Right lobe of liver (tissue), 6 donors: ENCODE data around the gene ARL15. TPM values are rescaled to one million over a fixed set of nuclear protein-coding genes. Genes with fewer than 3 reads are reported as not detected.

Source experiments
- ATAC-seq, 4 donors: fragments of 200-7000 bp; cut with Tn5 transposase; one replicate each; pipeline ENCODE4 v1.9.1; 2020; ENCODE audit warnings: mild to moderate bottlenecking in 4 of 4, moderate library complexity in 4 of 4
- DNase-seq, 3 donors: peaks; one replicate each; pipeline ENCODE4 v3.0.0-alpha.2; 2020
- H3K27ac ChIP-seq, 3 donors: fragments of 200-600 bp; one replicate each; pipeline ENCODE4 v1.8.0; 2022
- H3K27me3 ChIP-seq, 2 donors: fragments of 200-600 bp; one replicate each; pipeline ENCODE4 v1.8.0; 2022
- H3K36me3 ChIP-seq, 4 donors: fragments of 200-600 bp; sonication (generic) in 1 of 4; one replicate each; pipeline versions ENCODE4 v1.5.1 to v1.8.0; 2017 to 2022; ENCODE audit warnings: control low read depth in 1 of 4
- H3K4me1 ChIP-seq, 4 donors: fragments of 200-600 bp; sonication (generic) in 1 of 4; one replicate each; pipeline versions ENCODE4 v1.5.1 to v1.8.0; 2017 to 2022; ENCODE audit warnings: control low read depth in 1 of 4
- H3K4me3 ChIP-seq, 3 donors: fragments of 200-600 bp; one replicate each; pipeline ENCODE4 v1.8.0; 2022
- H3K9me3 ChIP-seq, 4 donors: fragments of 200-600 bp; sonication (generic) in 1 of 4; one replicate each; pipeline versions ENCODE4 v1.5.1 to v1.8.0; 2017 to 2022; ENCODE audit warnings: control low read depth in 1 of 4
- POLR2A ChIP-seq: fragments of 450-650 bp; IDR thresholded peaks from one replicate; pipeline ENCODE4 v1.6.1; 2017; ENCODE audit warnings: antibody characterized with exemption, mild to moderate bottlenecking
- WGBS: methylation state at CpG from one replicate; pipeline ENCODE4 v1.1.6; 2018; ENCODE audit warnings: low coverage, low lambda C conversion rate; ENCODE audit not compliant: insufficient coverage; ENCODE audit errors: missing lambda C conversion rate; 5-methylcytosine and 5-hydroxymethylcytosine counted together
- intact Hi-C, 2 donors: fragments of 100-400 bp; cut with DNase I; formaldehyde crosslinking; loops; one replicate each; pipeline versions ENCODE4 v1.11.2 to v1.14.1; 2022
- total RNA-seq, 6 experiments: library from RNA; depleted of rRNA in 2 of 6; stranded (reverse); fragments of >200 nt in 2 of 6; fragmentation: NEBNext Ultra II Directional in 3 of 6; extraction: Animal tissue kit (Norgen Biotek cat#: 25700) in 3 of 6; gene quantifications; one replicate each; pipeline versions ENCODE4 v1.1.0 to v1.2.4, GENCODE V29; 2016 to 2023
- TF ChIP-seq, protein P1 (sequence below), 4 donors: fragments of 200-600 bp in 3 of 4; fragments of 450-650 bp in 1 of 4; IDR thresholded peaks; one replicate each; pipeline versions ENCODE4 v1.5.1 to v1.8.0; 2016 to 2022; ENCODE audit warnings: antibody characterized with exemption in 4 of 4, mild to moderate bottlenecking in 2 of 4
- donor health status: DM: no; HTN: yes; CAD: no.
- donor health status: DM: no; HTN: no; CAD: no.
- donor health status: DM: no; HTN: no; CAD: no.
- donor health status: DM: no; HTN: yes; CAD: no.
- donor health status: DM: no; HTN: yes; CAD: no.

Gene ARL15
- total RNA-seq, 6 experiments from 2014 or later, result 6.3 to 16.5 (median 9.6) TPM

DNA sequence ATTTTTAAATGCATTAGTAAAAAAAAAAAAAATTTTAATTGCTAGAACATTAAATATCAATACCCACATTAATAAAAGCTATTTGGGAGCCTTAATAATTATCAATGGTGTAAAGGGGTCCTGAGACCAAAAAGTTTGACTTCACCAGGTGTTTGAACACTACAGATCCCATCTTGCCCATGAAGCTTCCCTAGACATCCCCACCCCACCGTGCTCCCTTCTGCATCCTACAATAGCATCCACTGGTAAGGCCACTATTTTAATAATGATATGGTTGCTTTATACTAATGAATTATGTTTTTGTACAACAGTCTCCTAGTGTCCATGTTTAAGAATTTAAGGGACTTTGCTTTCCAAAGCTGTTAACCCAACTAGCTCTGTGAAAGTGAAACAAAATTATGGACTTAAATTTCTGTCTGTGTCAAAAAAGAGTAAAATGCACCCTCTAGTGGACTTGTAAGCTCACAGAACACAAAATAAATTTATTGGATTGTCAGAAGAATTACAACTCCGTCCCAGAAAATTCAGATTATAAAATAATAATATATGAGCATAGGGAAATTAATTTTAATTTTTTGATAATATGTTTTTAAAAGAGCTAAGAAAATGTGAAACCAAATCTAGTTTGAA is 76.0 kb downstream of the ARL15 start:
- Histone ChIP-seq H3K4me3 (no peak overlapping the region), H3K4me1 (no peaks in the 10 kb centered on the region), H3K9me3 (no peaks in the 10 kb centered on the region), H3K27me3 (no peaks in the 10 kb centered on the region), H3K27ac (no peak overlapping the region), H3K36me3 (no peaks in the 10 kb centered on the region)
- no peak for DNase-seq
- peak; percentile 45 to 73 (median 60) for ATAC-seq
- TF ChIP-seq, protein P1, sequence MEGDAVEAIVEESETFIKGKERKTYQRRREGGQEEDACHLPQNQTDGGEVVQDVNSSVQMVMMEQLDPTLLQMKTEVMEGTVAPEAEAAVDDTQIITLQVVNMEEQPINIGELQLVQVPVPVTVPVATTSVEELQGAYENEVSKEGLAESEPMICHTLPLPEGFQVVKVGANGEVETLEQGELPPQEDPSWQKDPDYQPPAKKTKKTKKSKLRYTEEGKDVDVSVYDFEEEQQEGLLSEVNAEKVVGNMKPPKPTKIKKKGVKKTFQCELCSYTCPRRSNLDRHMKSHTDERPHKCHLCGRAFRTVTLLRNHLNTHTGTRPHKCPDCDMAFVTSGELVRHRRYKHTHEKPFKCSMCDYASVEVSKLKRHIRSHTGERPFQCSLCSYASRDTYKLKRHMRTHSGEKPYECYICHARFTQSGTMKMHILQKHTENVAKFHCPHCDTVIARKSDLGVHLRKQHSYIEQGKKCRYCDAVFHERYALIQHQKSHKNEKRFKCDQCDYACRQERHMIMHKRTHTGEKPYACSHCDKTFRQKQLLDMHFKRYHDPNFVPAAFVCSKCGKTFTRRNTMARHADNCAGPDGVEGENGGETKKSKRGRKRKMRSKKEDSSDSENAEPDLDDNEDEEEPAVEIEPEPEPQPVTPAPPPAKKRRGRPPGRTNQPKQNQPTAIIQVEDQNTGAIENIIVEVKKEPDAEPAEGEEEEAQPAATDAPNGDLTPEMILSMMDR (IDR thresholded peaks at IDR 0.05), result peak; percentile 54 to 69 (median 61)
- no peak for TF ChIP-seq POLR2A
- 58% methylated on average over 2 of the region's 2 CpGs for WGBS
- intact Hi-C loops, result no loop called here

GRCh38 chr5:54230936-54231685 is 79.3 kb downstream of the ARL15 start:
- 63% methylated on average over 3 of the region's 3 CpGs for WGBS
- DNase-seq (no peak), ATAC-seq (no peak)
- no peaks in the 10 kb centered on the region for H3K36me3 ChIP-seq
- intact Hi-C loops, result no loop called here
- TF ChIP-seq, protein P1 (IDR thresholded peaks at IDR 0.05), result no peak
- no peak for TF ChIP-seq POLR2A
- H3K27ac ChIP-seq, result no peak overlapping the region
- H3K9me3 ChIP-seq, result no peaks in the 10 kb centered on the region
- H3K27me3 ChIP-seq, result no peaks in the 10 kb centered on the region
- no peaks in the 10 kb centered on the region for H3K4me1 ChIP-seq
- no peak overlapping the region for H3K4me3 ChIP-seq

DNA sequence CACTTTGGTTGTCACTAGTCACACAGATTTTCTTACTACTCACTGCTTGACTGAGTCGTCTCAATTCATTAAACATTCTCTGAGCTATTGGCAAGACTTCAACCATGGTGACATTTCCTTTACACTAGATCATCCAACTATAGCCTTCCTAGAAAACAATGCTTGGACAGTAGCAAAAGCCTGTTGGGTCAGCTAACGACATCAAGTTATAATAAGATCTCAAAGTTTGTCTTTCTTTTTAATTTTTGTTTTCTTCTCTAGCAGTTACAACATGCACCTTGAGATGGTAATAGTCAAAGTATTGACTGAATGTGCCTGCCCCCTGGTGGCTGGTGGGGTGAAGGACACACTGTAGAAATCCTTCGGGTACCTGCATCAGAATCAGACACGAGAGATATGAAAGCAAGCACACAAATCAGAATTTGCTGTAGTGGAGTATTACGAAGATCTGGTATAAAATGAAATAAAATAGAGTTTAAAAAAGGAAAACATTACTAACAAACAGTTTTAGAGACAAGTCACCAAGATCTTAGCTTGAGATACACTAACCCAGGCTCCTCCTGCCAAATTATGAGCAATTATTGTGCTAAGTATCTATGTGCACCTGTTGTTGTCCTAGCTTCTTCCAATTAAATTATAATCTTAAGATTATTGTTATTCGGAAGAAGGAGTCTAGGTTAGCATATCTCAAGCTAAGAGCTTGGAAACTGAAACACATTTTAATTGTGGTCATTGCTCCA is 81.2 kb downstream of the ARL15 start:
- Histone ChIP-seq H3K4me1 (no peaks in the 10 kb centered on the region), H3K4me3 (no peak overlapping the region), H3K27ac (no peak overlapping the region), H3K36me3 (no peaks in the 10 kb centered on the region), H3K9me3 (no peaks in the 10 kb centered on the region), H3K27me3 (no peaks in the 10 kb centered on the region)
- peak; percentile 91 to 97 (median 95) for ATAC-seq
- WGBS, result 8% methylated on average over 6 of the region's 6 CpGs
- TF ChIP-seq, protein P1 (IDR thresholded peaks at IDR 0.05), result peak; percentile 88 to 95 (median 94)
- no peak for TF ChIP-seq POLR2A
- intact Hi-C loops, result loop anchor here in 1 of 2 donors (5.0 kb wide), 1 partner anchor 747 kb away; the partner anchor contains the start of gene FST
- DNase-seq, result peak; percentile 72 to 77 (median 73)

DNA sequence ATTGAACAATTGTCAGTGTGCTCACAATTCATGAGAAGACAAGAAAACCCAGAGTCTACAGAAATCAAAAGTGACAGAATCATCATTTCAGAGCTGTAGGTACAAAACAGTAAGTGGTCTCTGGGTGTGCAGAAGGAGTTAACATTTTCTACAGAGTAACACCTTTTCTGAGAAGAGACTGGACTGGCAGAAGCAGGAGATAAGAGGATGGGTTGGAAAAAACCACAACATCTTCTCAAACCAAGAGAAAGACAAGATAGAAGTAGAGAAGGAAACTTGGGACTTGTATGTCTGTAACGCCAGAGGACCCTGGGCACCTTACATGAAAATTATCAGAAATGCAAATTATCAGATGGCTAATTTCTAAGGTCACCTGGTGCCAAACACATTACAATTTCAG is 82.6 kb downstream of the ARL15 start:
- Histone ChIP-seq H3K27me3 (no peaks in the 10 kb centered on the region), H3K4me1 (no peaks in the 10 kb centered on the region), H3K36me3 (no peaks in the 10 kb centered on the region), H3K4me3 (no peak overlapping the region), H3K27ac (no peak overlapping the region), H3K9me3 (no peaks in the 10 kb centered on the region)
- 91% methylated on average over 1 of the region's 1 CpG for WGBS
- ATAC-seq, result no peak
- no peak for DNase-seq
- TF ChIP-seq, protein P1 (IDR thresholded peaks at IDR 0.05), result no peak
- TF ChIP-seq POLR2A, result no peak
- intact Hi-C loops, result loop anchor here in 1 of 2 donors (5.0 kb wide), 1 partner anchor 745 kb away; the partner anchor contains the start of gene FST
